HFFc6 (cell line): ENCODE measurements around the gene EIF4B. TPM values are rescaled to one million over a fixed set of nuclear protein-coding genes. Genes with fewer than 3 reads are reported as not detected.

Experiments used
- DNase-seq: peaks from one replicate; pipeline ENCODE4 v3.0.0-alpha.2; 2018
- H3K27ac Mint-ChIP-seq: 2 replicates; pipeline ENCODE4 v1.8.0; 2020; ENCODE audit warnings: mild to moderate bottlenecking, mixed read lengths
- H3K27me3 Mint-ChIP-seq: 2 replicates; pipeline ENCODE4 v1.8.0; 2021; ENCODE audit warnings: mild to moderate bottlenecking, moderate library complexity, mixed read lengths; ENCODE audit not compliant: insufficient read depth
- H3K36me3 Mint-ChIP-seq: 2 replicates; pipeline ENCODE4 v1.8.0; 2021; ENCODE audit warnings: low read depth, mixed read lengths
- H3K4me1 Mint-ChIP-seq: 2 replicates; pipeline ENCODE4 v1.8.0; 2020; ENCODE audit warnings: low read depth, mixed read lengths
- H3K4me3 Mint-ChIP-seq: 2 replicates; pipeline ENCODE4 v1.8.0; 2020; ENCODE audit warnings: mild to moderate bottlenecking, moderate library complexity, mixed read lengths
- H3K9me3 Mint-ChIP-seq: 2 replicates; pipeline ENCODE4 v1.8.0; 2020; ENCODE audit warnings: mild to moderate bottlenecking, mixed read lengths
- CTCF ChIP-seq: fragments of 200-600 bp; sonication (generic); IDR thresholded peaks from 2 replicates; pipeline ENCODE4 v1.5.0; 2021; ENCODE audit warnings: antibody characterized with exemption, mild to moderate bottlenecking
- total RNA-seq, 6 experiments: library from RNA; stranded (reverse); fragmentation: NEBNext Ultra II Directional; extraction: Animal tissue kit (Norgen Biotek cat#: 25700); gene quantifications; 2 replicates in 1 of 6; 3 replicates in 5 of 6; pipeline ENCODE4 v1.2.3, GENCODE V29; 2021

The EIF4B gene
- total RNA-seq, 6 experiments from 2014 or later: 376 to 437 (median 392) TPM

- Mint-ChIP-seq H3K27me3 (peaks cover 10% of the 10 kb centered on the region), H3K4me3 (peak overlapping the region; percentile 94), H3K4me1 (peaks cover 51% of the 10 kb centered on the region), H3K9me3 (no peaks in the 10 kb centered on the region), H3K27ac (peak overlapping the region; percentile 98), H3K36me3 (peaks cover 19% of the 10 kb centered on the region)
- DNase-seq: no peak
- TF ChIP-seq CTCF: no peak
Measured at GRCh38 chr12:53044896-53045695, 38.8 kb downstream of the EIF4B start.

- Mint-ChIP-seq H3K4me3 (peak overlapping the region; percentile 94), H3K27me3 (peaks cover 10% of the 10 kb centered on the region), H3K27ac (peak overlapping the region; percentile 98), H3K4me1 (peaks cover 55% of the 10 kb centered on the region), H3K36me3 (peaks cover 19% of the 10 kb centered on the region; the same call in 1 of the 2 replicates), H3K9me3 (no peaks in the 10 kb centered on the region)
- no peak for DNase-seq
- no peak for TF ChIP-seq CTCF
Measured at GRCh38 chr12:53045696-53046045, 39.4 kb downstream of the EIF4B start.

GRCh38 chr12:53046655-53047220 is 40.5 kb downstream of the EIF4B start:
- peaks cover 19% of the 10 kb centered on the region; the same call in 1 of the 2 replicates for H3K36me3 Mint-ChIP-seq
- TF ChIP-seq CTCF: no peak
- peak overlapping the region; percentile 94 for H3K4me3 Mint-ChIP-seq

DNA sequence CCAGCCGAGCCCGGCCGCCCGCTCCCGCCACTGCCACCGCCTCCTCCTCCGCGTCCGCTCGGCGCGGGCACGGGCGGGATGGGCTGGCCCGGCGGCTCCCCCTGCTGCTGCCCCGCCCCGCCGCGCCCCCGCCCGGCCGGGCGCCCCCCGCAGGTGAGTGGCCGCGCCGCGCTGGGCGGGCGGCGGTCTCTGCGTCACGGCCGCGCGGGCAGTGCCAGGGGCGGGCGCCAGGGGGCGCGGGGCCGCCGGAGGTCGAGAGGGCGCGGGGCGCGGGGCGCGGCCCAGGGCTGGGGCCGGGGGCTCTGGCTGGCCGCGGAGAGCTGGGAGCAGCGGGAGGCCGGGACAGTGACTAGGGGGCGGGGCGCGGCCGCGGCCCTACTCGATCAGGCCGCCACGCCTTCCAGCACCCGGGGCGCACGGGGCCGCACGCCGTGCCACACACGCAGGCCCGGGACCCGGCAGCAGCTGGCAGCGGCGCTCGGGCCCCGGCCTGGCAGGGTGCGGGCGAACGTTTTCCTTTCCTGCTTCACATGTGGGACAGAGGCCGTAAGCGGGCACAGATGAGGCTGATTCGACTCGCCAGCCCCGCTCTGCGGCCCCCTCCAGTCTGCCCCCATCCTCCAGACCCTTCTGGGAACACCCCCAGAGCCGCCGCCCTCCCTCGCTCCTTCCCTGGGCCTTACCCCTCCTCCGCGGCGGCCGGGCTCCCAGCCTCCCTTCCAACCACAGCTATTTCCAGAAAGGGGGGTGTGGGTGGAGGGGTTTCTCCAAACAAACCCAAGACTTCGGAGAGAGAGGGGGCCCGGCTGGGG is 41.2 kb downstream of the EIF4B start:
- Mint-ChIP-seq H3K27me3 (peaks cover 10% of the 10 kb centered on the region), H3K36me3 (peaks cover 19% of the 10 kb centered on the region; the same call in 1 of the 2 replicates), H3K27ac (peak overlapping the region; percentile 97), H3K9me3 (no peaks in the 10 kb centered on the region), H3K4me3 (peak overlapping the region; percentile 94), H3K4me1 (peaks cover 73% of the 10 kb centered on the region)
- DNase-seq: peak; percentile 56
- peak; percentile 46 for TF ChIP-seq CTCF

More at GRCh38 chr12:53046655-53047220, 40.5 kb downstream of the EIF4B start:
- Mint-ChIP-seq H3K9me3 (no peaks in the 10 kb centered on the region), H3K4me1 (peaks cover 66% of the 10 kb centered on the region), H3K27ac (peak overlapping the region; percentile 98), H3K27me3 (peaks cover 10% of the 10 kb centered on the region)
- peak; percentile 85 for DNase-seq

- peak overlapping the region; percentile 97 for H3K27ac Mint-ChIP-seq
- H3K36me3 Mint-ChIP-seq: peaks cover 14% of the 10 kb centered on the region; the same call in 1 of the 2 replicates
- H3K27me3 Mint-ChIP-seq: peaks cover 10% of the 10 kb centered on the region
- peaks cover 76% of the 10 kb centered on the region for H3K4me1 Mint-ChIP-seq
- H3K4me3 Mint-ChIP-seq: peak overlapping the region; percentile 86
- TF ChIP-seq CTCF: peak; percentile 49; the same call in 1 of the 2 replicates
- DNase-seq: no peak
- H3K9me3 Mint-ChIP-seq: no peaks in the 10 kb centered on the region
Measured at GRCh38 chr12:53048033-53048779, 42.0 kb downstream of the EIF4B start.
